Measurements from ENCODE around the gene SERPINB8.
A peak's percentile ranks its signal among the peaks of the same experiment; 100 is the strongest.

The SERPINB8 gene

DNA sequence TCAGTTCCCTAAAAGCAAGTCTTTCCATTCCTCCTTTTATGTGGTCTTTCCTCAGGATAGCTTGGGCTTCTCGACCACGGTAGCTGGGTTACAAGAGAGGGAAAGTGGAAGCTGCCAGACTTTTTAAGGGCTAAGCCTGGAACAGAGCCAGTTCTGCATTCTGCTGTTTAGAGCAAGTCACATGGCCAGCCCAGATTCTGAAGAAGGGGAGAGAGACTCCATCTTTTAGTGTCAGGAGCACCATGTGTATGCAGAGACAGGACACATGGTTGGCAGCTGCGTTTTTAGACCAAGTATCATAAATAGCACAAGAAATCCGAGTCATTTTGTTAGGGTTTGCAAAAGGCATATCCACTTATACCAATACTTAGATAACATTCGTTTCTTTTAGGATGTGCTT is 16.1 kb upstream of the SERPINB8 start:
- no peak for DNase-seq (ENCODE audit: low read depth)
- no peak overlapping the region for H3K4me3 ChIP-seq (replicated peaks; ENCODE audit: low read depth, low read length)
- TF ChIP-seq, protein P1, sequence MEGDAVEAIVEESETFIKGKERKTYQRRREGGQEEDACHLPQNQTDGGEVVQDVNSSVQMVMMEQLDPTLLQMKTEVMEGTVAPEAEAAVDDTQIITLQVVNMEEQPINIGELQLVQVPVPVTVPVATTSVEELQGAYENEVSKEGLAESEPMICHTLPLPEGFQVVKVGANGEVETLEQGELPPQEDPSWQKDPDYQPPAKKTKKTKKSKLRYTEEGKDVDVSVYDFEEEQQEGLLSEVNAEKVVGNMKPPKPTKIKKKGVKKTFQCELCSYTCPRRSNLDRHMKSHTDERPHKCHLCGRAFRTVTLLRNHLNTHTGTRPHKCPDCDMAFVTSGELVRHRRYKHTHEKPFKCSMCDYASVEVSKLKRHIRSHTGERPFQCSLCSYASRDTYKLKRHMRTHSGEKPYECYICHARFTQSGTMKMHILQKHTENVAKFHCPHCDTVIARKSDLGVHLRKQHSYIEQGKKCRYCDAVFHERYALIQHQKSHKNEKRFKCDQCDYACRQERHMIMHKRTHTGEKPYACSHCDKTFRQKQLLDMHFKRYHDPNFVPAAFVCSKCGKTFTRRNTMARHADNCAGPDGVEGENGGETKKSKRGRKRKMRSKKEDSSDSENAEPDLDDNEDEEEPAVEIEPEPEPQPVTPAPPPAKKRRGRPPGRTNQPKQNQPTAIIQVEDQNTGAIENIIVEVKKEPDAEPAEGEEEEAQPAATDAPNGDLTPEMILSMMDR (IDR thresholded peaks at IDR 0.05; ENCODE audit: low read length, missing control alignments) = no peak

DNA sequence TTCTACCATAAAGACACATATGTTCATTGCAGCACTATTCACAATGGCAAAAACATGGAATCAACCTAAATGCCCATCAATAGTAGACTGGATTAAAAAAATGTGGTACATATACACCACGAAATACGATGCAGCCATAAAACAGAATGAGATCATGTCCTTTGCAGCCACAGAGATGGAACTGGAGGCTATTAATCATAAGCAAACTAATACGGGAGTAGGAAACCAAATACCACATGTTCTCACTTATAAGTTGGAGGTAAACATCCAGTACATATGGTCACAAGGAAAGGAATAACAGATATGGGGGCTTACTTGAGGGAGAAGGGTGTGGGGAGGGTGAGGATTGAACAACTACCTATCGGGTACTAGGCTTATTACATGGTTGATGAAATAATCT is 13.1 kb upstream of the SERPINB8 start:
- no peak for DNase-seq (ENCODE audit: low read depth)
- H3K4me3 ChIP-seq (replicated peaks; ENCODE audit: low read depth, low read length) = no peak overlapping the region
- TF ChIP-seq, protein P1 (IDR thresholded peaks at IDR 0.05; ENCODE audit: low read length, missing control alignments) = no peak

DNA sequence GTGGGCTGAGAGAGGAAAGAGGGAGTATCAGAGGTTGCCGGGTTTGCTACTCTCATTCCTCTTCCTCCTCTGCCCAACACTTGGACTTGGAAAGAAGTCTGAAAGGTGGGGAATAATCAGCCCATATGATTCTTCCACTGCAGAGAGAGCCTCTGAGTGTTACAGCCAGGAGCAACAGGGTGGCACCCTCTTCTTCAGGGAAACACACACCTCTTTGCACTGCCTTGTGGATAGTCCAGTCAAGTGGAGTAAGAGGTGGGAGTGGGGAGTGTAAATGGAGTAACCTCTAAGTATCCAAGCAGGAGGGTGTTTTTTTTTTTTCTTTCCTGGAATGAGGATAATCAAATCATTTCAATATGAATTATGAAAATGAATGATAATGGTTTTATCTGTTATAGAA is 9.0 kb upstream of the SERPINB8 start:
- TF ChIP-seq, protein P1 (IDR thresholded peaks at IDR 0.05; ENCODE audit: low read length, missing control alignments) = no peak

DNA sequence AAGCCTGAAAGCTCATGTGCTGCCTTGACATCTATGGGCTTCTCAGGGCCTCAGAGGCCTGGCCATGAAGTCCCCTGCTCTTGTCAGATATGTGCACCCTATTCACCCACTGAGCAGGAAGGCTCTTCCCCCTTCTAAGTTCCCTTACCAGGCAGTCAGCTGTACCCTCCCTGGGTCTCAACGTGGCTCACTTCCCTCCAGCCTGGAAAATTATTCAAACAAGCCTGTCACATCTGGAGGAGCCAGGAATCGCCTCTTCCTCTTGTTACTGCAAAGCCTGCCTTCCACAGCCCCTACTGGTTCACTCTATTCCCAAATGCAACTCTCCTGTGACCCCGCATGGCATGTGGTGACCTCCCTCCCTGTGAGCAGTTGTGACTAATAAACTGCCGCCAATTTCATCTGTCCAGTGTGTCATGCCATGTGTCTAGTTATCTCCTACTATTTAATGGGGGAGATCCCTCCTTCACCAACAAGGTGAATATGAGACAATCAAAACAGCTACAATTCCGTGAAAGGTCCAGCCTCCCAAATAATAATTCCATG is 8.4 kb upstream of the SERPINB8 start:
- TF ChIP-seq, protein P1 (IDR thresholded peaks at IDR 0.05; ENCODE audit: low read length, missing control alignments) = no peak
- DNase-seq (ENCODE audit: low read depth) = no peak
- H3K4me3 ChIP-seq (replicated peaks; ENCODE audit: low read depth, low read length) = no peak overlapping the region

More for the DNA sequence above, 9.0 kb upstream of the SERPINB8 start:
- no peak for DNase-seq (ENCODE audit: low read depth)
- no peak overlapping the region for H3K4me3 ChIP-seq (replicated peaks; ENCODE audit: low read depth, low read length)

DNA sequence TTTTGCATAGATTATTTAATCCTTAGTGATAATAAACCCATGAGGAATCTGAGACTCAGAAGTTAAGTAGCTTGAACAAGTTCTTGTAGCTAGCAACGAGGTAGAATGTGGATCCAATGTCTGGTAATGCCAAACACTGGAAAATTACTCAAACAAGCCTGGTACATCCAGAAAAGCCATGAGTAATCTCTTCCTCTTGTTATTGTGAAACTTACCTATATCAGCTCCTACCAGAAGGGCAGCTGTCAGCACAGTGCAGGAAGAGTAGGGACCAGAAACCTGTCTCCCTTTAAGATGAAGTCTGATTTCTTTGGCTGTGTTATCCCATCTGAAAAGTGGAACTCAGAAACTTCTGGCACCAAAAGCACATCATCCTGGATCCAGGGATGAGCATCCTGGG is 7.7 kb upstream of the SERPINB8 start:
- H3K4me3 ChIP-seq (replicated peaks; ENCODE audit: low read depth, low read length) = no peak overlapping the region
- DNase-seq (ENCODE audit: low read depth) = no peak
- TF ChIP-seq, protein P1 (IDR thresholded peaks at IDR 0.05; ENCODE audit: low read length, missing control alignments) = no peak

DNA sequence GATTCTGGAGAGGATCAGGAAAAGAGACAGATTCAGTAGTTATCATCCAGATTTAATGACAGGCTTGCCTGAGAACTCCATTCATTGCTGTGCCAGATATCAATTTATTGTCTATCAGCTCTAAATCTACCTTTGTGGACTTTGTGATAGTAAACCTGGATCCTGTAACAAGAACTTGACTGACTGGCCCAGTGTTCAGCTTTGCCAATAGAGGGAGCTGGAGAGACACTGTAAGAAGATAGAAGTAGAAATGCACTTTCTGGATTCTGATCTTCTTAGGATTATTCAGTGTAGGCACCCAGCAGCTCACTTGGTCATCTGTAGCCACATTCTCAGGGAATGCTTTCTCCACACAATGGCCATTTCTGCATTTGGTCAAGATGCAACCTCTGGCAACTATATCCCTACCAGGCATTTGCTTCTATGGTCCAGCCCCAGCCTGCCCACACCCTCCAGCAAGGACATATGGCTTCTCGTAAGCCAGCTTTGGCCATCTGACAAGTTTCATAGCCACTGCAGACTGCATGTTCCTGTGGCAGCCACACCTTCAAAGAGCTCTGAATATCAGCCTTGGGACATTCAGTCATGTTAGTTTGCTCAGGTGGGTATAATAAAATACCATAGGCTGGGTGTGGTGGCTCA is 6.1 kb upstream of the SERPINB8 start:
- peak; percentile 79 for DNase-seq (ENCODE audit: low read depth)
- no peak overlapping the region for H3K4me3 ChIP-seq (replicated peaks; ENCODE audit: low read depth, low read length)
- TF ChIP-seq, protein P1 (IDR thresholded peaks at IDR 0.05; ENCODE audit: low read length, missing control alignments) = peak; percentile 100

DNA sequence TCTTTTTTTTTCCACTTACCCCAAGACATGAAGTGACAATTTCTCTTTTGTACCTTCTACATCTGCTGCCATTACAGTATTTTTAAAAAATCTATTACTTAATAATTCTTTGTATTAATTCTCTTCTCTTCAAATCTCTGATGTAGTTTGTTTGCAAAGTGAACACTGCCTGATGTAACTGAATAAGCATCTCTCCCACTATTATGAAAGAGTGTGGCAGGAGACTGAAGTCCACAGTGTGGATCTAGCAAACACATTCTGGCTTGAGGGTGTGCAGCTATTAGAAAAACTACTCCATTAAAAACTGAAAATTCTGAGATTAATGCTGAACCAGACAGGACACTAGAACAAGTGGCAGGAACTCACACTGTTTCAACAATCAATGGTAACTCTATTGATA is 5.0 kb upstream of the SERPINB8 start:
- no peak for DNase-seq (ENCODE audit: low read depth)
- no peak overlapping the region for H3K4me3 ChIP-seq (replicated peaks; ENCODE audit: low read depth, low read length)

More for the DNA sequence above, 5.0 kb upstream of the SERPINB8 start:
- TF ChIP-seq, protein P1 (IDR thresholded peaks at IDR 0.05; ENCODE audit: low read length, missing control alignments) = no peak

All from fibroblast of pulmonary artery (primary cell).